HEK293 (cell line): ENCODE data around the gene FCER2.

Experiments
- CTCF ChIA-PET: fragments of 350-600 bp; formaldehyde crosslinking; extraction: SDS; loops from one replicate; lab custom pipeline; 2021; ENCODE audit warnings: antibody characterized with exemption; lab: Yijun Ruan, JAX
- POLR2A ChIA-PET: fragments of 300-600 bp; formaldehyde crosslinking; extraction: SDS; loops from one replicate; lab custom pipeline; 2020; ENCODE audit warnings: antibody characterized with exemption, inconsistent platforms; lab: Yijun Ruan, JAX
- H3K27ac ChIP-seq: fragments of 200-500 bp; sonication (Bioruptor generic); 2 replicates; pipeline ENCODE4 v1.5.1; 2014; ENCODE audit warnings: low read depth, low read length, control low read depth, inconsistent platforms; ENCODE audit errors: extremely low read depth
- H3K36me3 ChIP-seq, 2 experiments: fragments of 200-500 bp in 1 of 2; sonication (Bioruptor generic) in 1 of 2; 1 replicate in 1 of 2; 2 replicates in 1 of 2; pipeline ENCODE4 v1.5.1; 2014 to 2017; ENCODE audit warnings: inconsistent platforms in 2 of 2, low read length in 2 of 2; ENCODE audit not compliant: control insufficient read depth in 2 of 2, insufficient read depth in 1 of 2
- H3K4me1 ChIP-seq: fragments of 200-500 bp; sonication (Bioruptor generic); 2 replicates; pipeline ENCODE4 v1.5.1; 2014; ENCODE audit warnings: mild to moderate bottlenecking, low read length, inconsistent platforms; ENCODE audit not compliant: control insufficient read depth, insufficient read depth
- H3K4me3 ChIP-seq: 2 replicates; pipeline ENCODE4 v1.5.1; 2011; ENCODE audit warnings: low read depth, mild to moderate bottlenecking, control low read depth, low read length, moderate library complexity
- H3K9me3 ChIP-seq: fragments of 200-500 bp; sonication (Bioruptor generic); 2 replicates; pipeline ENCODE4 v1.5.1; 2014; ENCODE audit warnings: low read depth, low read length, inconsistent platforms; ENCODE audit not compliant: control insufficient read depth, insufficient read depth
- FEZF1 ChIP-seq: fragments of 450-650 bp; formaldehyde crosslinking; IDR thresholded peaks from 2 replicates; pipeline ENCODE4 v1.5.1; 2016; ENCODE audit warnings: missing biosample characterization, missing genetic modification characterization
- HOXC10 ChIP-seq: sonication (generic); formaldehyde crosslinking; IDR thresholded peaks from 2 replicates; pipeline ENCODE4 v1.8.1; 2023; ENCODE audit warnings: mild to moderate bottlenecking, missing genetic modification reagents
- PBX3 ChIP-seq: sonication (generic); formaldehyde crosslinking; IDR thresholded peaks from 2 replicates; pipeline ENCODE4 v1.8.1; 2022; ENCODE audit warnings: mild to moderate bottlenecking, moderate library complexity, missing genetic modification reagents
- PRDM1 ChIP-seq: fragments of 450-650 bp; formaldehyde crosslinking; IDR thresholded peaks from 2 replicates; pipeline ENCODE4; 2016; ENCODE audit warnings: missing biosample characterization, missing genetic modification characterization
- SCRT2 ChIP-seq: fragments of 450-650 bp; formaldehyde crosslinking; IDR thresholded peaks from 2 replicates; pipeline ENCODE4 v1.5.1; 2016; ENCODE audit warnings: missing biosample characterization, missing genetic modification characterization
- ZBTB17 ChIP-seq: fragments of 450-650 bp; formaldehyde crosslinking; IDR thresholded peaks from 2 replicates; pipeline ENCODE4 v1.5.1; 2016; ENCODE audit warnings: missing biosample characterization, missing genetic modification characterization
- ZBTB21 ChIP-seq: fragments of 450-650 bp; formaldehyde crosslinking; IDR thresholded peaks from 2 replicates; pipeline ENCODE4 v1.5.1; 2017; ENCODE audit warnings: missing biosample characterization, missing genetic modification characterization
- ZBTB26 ChIP-seq: fragments of 450-650 bp; formaldehyde crosslinking; optimal IDR thresholded peaks from 2 replicates; pipeline ENCODE3; 2016; ENCODE audit warnings: missing biosample characterization, mild to moderate bottlenecking, missing genetic modification characterization
- ZBTB6 ChIP-seq: fragments of 450-650 bp; formaldehyde crosslinking; IDR thresholded peaks from 2 replicates; pipeline ENCODE4 v1.5.1; 2017; ENCODE audit warnings: missing biosample characterization, missing genetic modification characterization
- ZFHX2 ChIP-seq: fragments of 450-650 bp; formaldehyde crosslinking; conservative IDR thresholded peaks from 2 replicates; pipeline ENCODE4 v1.5.1; 2016; ENCODE audit warnings: missing biosample characterization, missing genetic modification characterization
- ZIC2 ChIP-seq: fragments of 450-650 bp; formaldehyde crosslinking; IDR thresholded peaks from 2 replicates; pipeline ENCODE4 v1.5.1; 2016; ENCODE audit warnings: missing biosample characterization, missing genetic modification characterization
- ZNF146 ChIP-seq: fragments of 450-650 bp; formaldehyde crosslinking; IDR thresholded peaks from 2 replicates; pipeline ENCODE4 v1.5.1; 2016; ENCODE audit warnings: missing biosample characterization, missing genetic modification characterization
- ZNF18 ChIP-seq: fragments of 450-650 bp; formaldehyde crosslinking; IDR thresholded peaks from 2 replicates; pipeline ENCODE4 v1.5.1; 2016; ENCODE audit warnings: missing biosample characterization, missing genetic modification characterization
- ZNF2 ChIP-seq: fragments of 450-650 bp; formaldehyde crosslinking; IDR thresholded peaks from 2 replicates; pipeline ENCODE4 v1.5.1; 2016; ENCODE audit warnings: missing biosample characterization, missing genetic modification characterization
- ZNF239 ChIP-seq: fragments of 450-650 bp; formaldehyde crosslinking; IDR thresholded peaks from 2 replicates; pipeline ENCODE4 v1.5.1; 2016; ENCODE audit warnings: missing biosample characterization, missing genetic modification characterization
- ZNF48 ChIP-seq: fragments of 450-650 bp; formaldehyde crosslinking; IDR thresholded peaks from 2 replicates; pipeline ENCODE4 v1.5.1; 2016; ENCODE audit warnings: missing biosample characterization, missing genetic modification characterization
- ZNF513 ChIP-seq: fragments of 450-650 bp; IDR thresholded peaks from 2 replicates; pipeline ENCODE4 v1.5.1; 2018; ENCODE audit warnings: missing biosample characterization, missing genetic modification characterization
- ZNF548 ChIP-seq: fragments of 450-650 bp; formaldehyde crosslinking; IDR thresholded peaks from 2 replicates; pipeline ENCODE4 v1.5.1; 2016; ENCODE audit warnings: missing biosample characterization, missing genetic modification characterization
- ZNF585B ChIP-seq: fragments of 450-650 bp; formaldehyde crosslinking; IDR thresholded peaks from 2 replicates; pipeline ENCODE4 v1.5.1; 2016; ENCODE audit warnings: missing biosample characterization, missing genetic modification characterization
- ZNF600 ChIP-seq: fragments of 450-650 bp; formaldehyde crosslinking; IDR thresholded peaks from 2 replicates; pipeline ENCODE4 v1.5.1; 2016; ENCODE audit warnings: missing biosample characterization, missing genetic modification characterization
- ZNF624 ChIP-seq: fragments of 450-650 bp; formaldehyde crosslinking; IDR thresholded peaks from 2 replicates; pipeline ENCODE4 v1.5.1; 2017; ENCODE audit warnings: missing biosample characterization, missing genetic modification characterization
- ZNF658 ChIP-seq: fragments of 450-650 bp; formaldehyde crosslinking; IDR thresholded peaks from 2 replicates; pipeline ENCODE4; 2016; ENCODE audit warnings: missing biosample characterization, missing genetic modification characterization
- ZNF76 ChIP-seq: fragments of 450-650 bp; formaldehyde crosslinking; IDR thresholded peaks from 2 replicates; pipeline ENCODE4; 2016; ENCODE audit warnings: low read depth, missing biosample characterization, missing genetic modification characterization, borderline replicate concordance
- ZNF830 ChIP-seq: fragments of 450-650 bp; IDR thresholded peaks from 2 replicates; pipeline ENCODE4 v1.5.0; 2018; ENCODE audit warnings: missing biosample characterization, missing genetic modification characterization, low read depth, mild to moderate bottlenecking, moderate library complexity

Gene FCER2

GRCh38 chr19:7670150-7670783 lies 31.7 kb downstream of the FCER2 start:
- Histone ChIP-seq H3K9me3 (no peaks in the 10 kb centered on the region), H3K4me1 (no peaks in the 10 kb centered on the region), H3K27ac (no peak overlapping the region), H3K4me3 (peak overlapping the region; percentile 20), H3K36me3 (no peaks in the 10 kb centered on the region)
- TF ChIP-seq ZNF658 (tag by site-specific recombination): no peak
- TF ChIP-seq PRDM1 (tag by site-specific recombination): no peak
- no peak for TF ChIP-seq FEZF1
- no peak for TF ChIP-seq ZNF146 (tag by site-specific recombination)
- 0 out of 2 replicates have a peak, but pooled peaks have one; percentile 19 for TF ChIP-seq ZFHX2 (tag by site-specific recombination)
- no peak for TF ChIP-seq ZNF600 (tag by site-specific recombination)
- no peak for TF ChIP-seq ZNF624 (tag by site-specific recombination)
- no peak for TF ChIP-seq ZNF830 (tag by site-specific recombination)
- TF ChIP-seq ZNF76 (tag by site-specific recombination): no peak
- no peak for TF ChIP-seq PBX3 (CRISPR knock-in tag)
- TF ChIP-seq ZNF18 (tag by site-specific recombination): no peak
- TF ChIP-seq ZNF513 (tag by site-specific recombination): peak; percentile 64
- TF ChIP-seq ZNF48: no peak
- no peak for TF ChIP-seq ZIC2 (tag by site-specific recombination)
- TF ChIP-seq ZNF2 (tag by site-specific recombination): no peak
- TF ChIP-seq ZNF548 (tag by site-specific recombination): no peak
- peak; percentile 75 for TF ChIP-seq ZBTB26
- no peak for TF ChIP-seq ZNF585B (tag by site-specific recombination)
- no peak for TF ChIP-seq ZNF239 (tag by site-specific recombination)
- no peak for TF ChIP-seq ZBTB21
- TF ChIP-seq HOXC10 (CRISPR knock-in tag): no peak
- TF ChIP-seq ZBTB6 (tag by site-specific recombination): peak; percentile 61; the same call in 1 of the 2 replicates
- TF ChIP-seq ZBTB17: no peak
- TF ChIP-seq SCRT2 (tag by site-specific recombination): peak; percentile 65; the same call in 1 of the 2 replicates
- ChIA-PET CTCF (interaction anchor here (0.6 to 1.5 kb wide), 4 partner anchors 10 to 316 kb away, joined by 3 to 6 read pairs (median 4); partner anchors contain the start of gene TRAPPC5), POLR2A (interaction anchor here (0.6 kb wide), 1 partner anchor 11 kb away, joined by 4 read pairs; no protein-coding TSS in a partner anchor)
